ENCODE results near the gene SDHAF4. TPM values are rescaled to one million over a fixed set of nuclear protein-coding genes. Genes with fewer than 3 reads are reported as not detected.

The SDHAF4 gene
- total and polyA plus RNA-seq, 10 of the 15 experiments (the other 5 are each of a cell fraction or from before 2014, with no cell fraction given) = 8.4 to 20.4 (median 15.6) TPM

DNA sequence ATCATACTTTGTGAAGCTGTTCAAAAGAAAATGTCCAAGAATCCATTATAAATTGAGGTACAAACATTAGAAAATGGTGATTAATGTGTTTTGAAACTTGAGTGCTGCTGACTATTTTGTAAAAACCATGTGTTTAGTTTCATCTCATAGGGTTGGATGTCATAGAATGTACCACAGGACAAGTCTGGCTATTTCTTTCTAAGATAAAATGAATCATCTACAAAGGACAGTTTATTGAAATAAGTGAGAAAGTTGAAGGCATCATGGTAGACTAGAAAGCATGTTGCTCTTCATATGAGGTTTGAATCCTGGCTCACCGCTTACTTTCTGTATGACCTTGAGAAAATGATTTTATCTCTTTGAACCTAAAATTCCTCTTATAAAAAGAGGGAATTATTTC, 71.7 kb downstream of the SDHAF4 start (continued):
- TF ChIP-seq, protein P1, sequence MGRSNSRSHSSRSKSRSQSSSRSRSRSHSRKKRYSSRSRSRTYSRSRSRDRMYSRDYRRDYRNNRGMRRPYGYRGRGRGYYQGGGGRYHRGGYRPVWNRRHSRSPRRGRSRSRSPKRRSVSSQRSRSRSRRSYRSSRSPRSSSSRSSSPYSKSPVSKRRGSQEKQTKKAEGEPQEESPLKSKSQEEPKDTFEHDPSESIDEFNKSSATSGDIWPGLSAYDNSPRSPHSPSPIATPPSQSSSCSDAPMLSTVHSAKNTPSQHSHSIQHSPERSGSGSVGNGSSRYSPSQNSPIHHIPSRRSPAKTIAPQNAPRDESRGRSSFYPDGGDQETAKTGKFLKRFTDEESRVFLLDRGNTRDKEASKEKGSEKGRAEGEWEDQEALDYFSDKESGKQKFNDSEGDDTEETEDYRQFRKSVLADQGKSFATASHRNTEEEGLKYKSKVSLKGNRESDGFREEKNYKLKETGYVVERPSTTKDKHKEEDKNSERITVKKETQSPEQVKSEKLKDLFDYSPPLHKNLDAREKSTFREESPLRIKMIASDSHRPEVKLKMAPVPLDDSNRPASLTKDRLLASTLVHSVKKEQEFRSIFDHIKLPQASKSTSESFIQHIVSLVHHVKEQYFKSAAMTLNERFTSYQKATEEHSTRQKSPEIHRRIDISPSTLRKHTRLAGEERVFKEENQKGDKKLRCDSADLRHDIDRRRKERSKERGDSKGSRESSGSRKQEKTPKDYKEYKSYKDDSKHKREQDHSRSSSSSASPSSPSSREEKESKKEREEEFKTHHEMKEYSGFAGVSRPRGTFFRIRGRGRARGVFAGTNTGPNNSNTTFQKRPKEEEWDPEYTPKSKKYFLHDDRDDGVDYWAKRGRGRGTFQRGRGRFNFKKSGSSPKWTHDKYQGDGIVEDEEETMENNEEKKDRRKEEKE (IDR thresholded peaks at IDR 0.05) = no peak
- no peak for TF ChIP-seq NBN (IDR thresholded peaks at IDR 0.05)
- no peak for TF ChIP-seq YY1 (IDR thresholded peaks at IDR 0.05; ENCODE audit: low read depth, low read length)
- no peak for TF ChIP-seq TAF1 (IDR thresholded peaks at IDR 0.05; ENCODE audit: borderline replicate concordance, low read depth, low read length)

Other genes with a start within 250 kb of the SDHAF4 start
- 15.9 and 24.4 TPM in 2 replicates for gene FAM135A, start 153.4 kb upstream of the SDHAF4 start, total RNA-seq (2014; rRNA removed)
- gene FAM135A, start 153.4 kb upstream of the SDHAF4 start, total RNA-seq (2014; rRNA removed; fragmentation: Illumina TruSeq; extraction: Trizol) = 17.9 and 18.5 TPM in 2 replicates
- 12.0 and 14.2 TPM in 2 replicates for gene FAM135A, start 153.4 kb upstream of the SDHAF4 start, total RNA-seq (2021)
- 24.5 and 37.0 TPM in 2 replicates for gene FAM135A, start 153.4 kb upstream of the SDHAF4 start, polyA plus RNA-seq (2011; rRNA removed)
- gene FAM135A, start 153.4 kb upstream of the SDHAF4 start, polyA plus RNA-seq (2014; fragmentation: Illumina TruSeq; extraction: Trizol) = 11.8 and 12.0 TPM in 2 replicates
- 1 to 10 TPM; 3.9 to 4.4 TPM for gene FAM135A, start 153.4 kb upstream of the SDHAF4 start, polyA plus RNA-seq (2014; fragmentation: Nextera tagmentation; extraction: Ambion mirVana)
- 7.2 and 9.0 TPM in 2 replicates for gene FAM135A, start 153.4 kb upstream of the SDHAF4 start, polyA plus RNA-seq (2014; rRNA removed)
- gene FAM135A, start 153.4 kb upstream of the SDHAF4 start, polyA plus RNA-seq (2016; fragmentation: Nextera tagmentation; extraction: Ambion mirVana) = 10 to 100 TPM; 13.1 to 14.8 TPM
- gene SMAP1, start 101.0 kb downstream of the SDHAF4 start, total RNA-seq (2014; rRNA removed) = 18.6 and 19.5 TPM in 2 replicates
- gene SMAP1, start 101.0 kb downstream of the SDHAF4 start, total RNA-seq (2014; rRNA removed; fragmentation: Illumina TruSeq; extraction: Trizol) = 25.9 and 26.2 TPM in 2 replicates
- 23.2 and 24.6 TPM in 2 replicates for gene SMAP1, start 101.0 kb downstream of the SDHAF4 start, total RNA-seq (2021)
- gene SMAP1, start 101.0 kb downstream of the SDHAF4 start, polyA plus RNA-seq (2011; rRNA removed) = 30.1 and 32.4 TPM in 2 replicates
- gene SMAP1, start 101.0 kb downstream of the SDHAF4 start, polyA plus RNA-seq (2014; fragmentation: Illumina TruSeq; extraction: Trizol) = 33.9 and 39.6 TPM in 2 replicates
- gene SMAP1, start 101.0 kb downstream of the SDHAF4 start, polyA plus RNA-seq (2014; fragmentation: Nextera tagmentation; extraction: Ambion mirVana) = 10 to 100 TPM; 13.7 to 15.1 TPM
- 20.9 and 21.3 TPM in 2 replicates for gene SMAP1, start 101.0 kb downstream of the SDHAF4 start, polyA plus RNA-seq (2014; rRNA removed)
- 10 to 100 TPM; 26.0 to 26.8 TPM for gene SMAP1, start 101.0 kb downstream of the SDHAF4 start, polyA plus RNA-seq (2016; fragmentation: Nextera tagmentation; extraction: Ambion mirVana)